ENCODE results near the gene CFAP99.

DNA sequence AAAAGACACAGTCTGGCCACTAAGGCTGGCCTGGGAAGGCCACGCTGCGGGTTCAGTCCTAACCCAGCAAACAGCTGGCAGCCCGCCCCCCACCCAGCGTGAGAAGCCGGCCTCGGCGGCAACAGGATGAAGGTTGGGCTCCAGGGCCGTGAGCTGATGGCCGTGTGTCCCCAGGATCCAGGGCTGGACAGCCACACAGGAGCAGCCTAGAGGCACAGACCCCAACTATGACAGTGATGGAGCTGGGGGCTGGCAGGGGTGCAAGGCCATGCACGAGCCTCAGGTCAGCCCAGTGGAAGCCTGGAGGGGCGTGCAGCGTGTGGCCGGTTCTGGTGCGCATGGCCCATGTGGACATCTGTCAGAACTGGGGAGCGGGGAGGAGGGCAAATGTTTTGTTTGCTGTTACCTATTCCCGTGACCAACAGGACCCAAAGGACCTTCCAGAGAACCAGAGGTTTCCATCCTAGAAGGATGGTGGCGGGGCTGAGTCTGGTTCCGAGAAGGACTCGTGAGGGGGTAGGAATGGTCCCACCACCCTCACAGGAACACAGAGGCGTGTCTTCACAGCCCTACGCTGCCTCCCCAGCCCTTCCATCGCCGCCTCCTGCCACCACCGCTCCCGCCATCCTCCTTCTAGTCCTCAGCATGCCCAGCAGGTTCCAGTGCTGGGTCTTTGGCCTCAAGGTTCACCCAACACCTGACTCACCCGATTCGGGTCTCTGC, 46.8 kb upstream of the CFAP99 start:
- TF ChIP-seq POLR2AphosphoS5 (IDR thresholded peaks at IDR 0.05; ENCODE audit: low read depth, low read length) (no peak), TAF1 (IDR thresholded peaks at IDR 0.05; ENCODE audit: borderline replicate concordance, low read depth, low read length) (no peak), POLR2A (IDR thresholded peaks at IDR 0.05; ENCODE audit: low read depth, low read length) (no peak)
